GM23338 (cell line): ENCODE data around the gene NLGN1. TPM values are rescaled to one million over a fixed set of nuclear protein-coding genes. Genes with fewer than 3 reads are reported as not detected.

Source experiments
- ATAC-seq: fragments of 200-7000 bp; cut with Tn5 transposase; 3 replicates; pipeline ENCODE4 v1.9.1; 2020
- DNase-seq: peaks from one replicate; pipeline ENCODE4 v3.0.0-alpha.2; 2015; ENCODE audit warnings: low spot score
- H2AFZ ChIP-seq: fragments of 200-600 bp; sonication (generic); 2 replicates; pipeline ENCODE4 v1.8.0; 2016; ENCODE audit warnings: antibody characterized with exemption, mild to moderate bottlenecking, moderate library complexity
- H3F3A ChIP-seq: fragments of 200-600 bp; sonication (generic); replicated peaks from 2 replicates; pipeline ENCODE4 v1.8.0; 2017; ENCODE audit warnings: antibody characterized with exemption, mixed run types, low read depth
- H3K27ac ChIP-seq: fragments of 200-600 bp; sonication (generic); 2 replicates; pipeline ENCODE4 v1.6.1; 2016; ENCODE audit warnings: low read depth
- H3K27me3 ChIP-seq: fragments of 200-600 bp; sonication (generic); 2 replicates; pipeline ENCODE4 v1.8.0; 2016; ENCODE audit warnings: mild to moderate bottlenecking, mixed run types, moderate library complexity; ENCODE audit not compliant: insufficient read depth
- H3K36me3 ChIP-seq: fragments of 200-600 bp; sonication (generic); 2 replicates; pipeline ENCODE4 v1.8.0; 2016; ENCODE audit warnings: mild to moderate bottlenecking; ENCODE audit not compliant: insufficient read depth
- H3K4me1 ChIP-seq: fragments of 200-600 bp; sonication (generic); 2 replicates; pipeline ENCODE4 v1.8.0; 2016; ENCODE audit warnings: mild to moderate bottlenecking, moderate library complexity; ENCODE audit not compliant: insufficient read depth
- H3K4me2 ChIP-seq: fragments of 200-600 bp; sonication (generic); 2 replicates; pipeline ENCODE4 v1.7.1; 2017; ENCODE audit warnings: mixed run types
- H3K4me3 ChIP-seq: fragments of 200-600 bp; sonication (generic); 2 replicates; pipeline ENCODE4 v1.6.1; 2016; ENCODE audit warnings: mixed run types
- H3K79me2 ChIP-seq: fragments of 200-600 bp; sonication (generic); replicated peaks from 2 replicates; pipeline ENCODE4 v1.8.0; 2017; ENCODE audit warnings: mild to moderate bottlenecking; ENCODE audit not compliant: insufficient read depth
- H3K9me2 ChIP-seq: fragments of 200-600 bp; sonication (generic); 2 replicates; pipeline ENCODE4 v1.8.0; 2017; ENCODE audit not compliant: insufficient read depth
- H4K20me1 ChIP-seq: fragments of 200-600 bp; sonication (generic); replicated peaks from 2 replicates; pipeline ENCODE4 v1.8.0; 2017; ENCODE audit warnings: mild to moderate bottlenecking; ENCODE audit not compliant: insufficient read depth
- H3K27ac Mint-ChIP-seq: 2 replicates; pipeline ENCODE4 v1.8.0; 2020; ENCODE audit warnings: inconsistent platforms, mild to moderate bottlenecking, moderate library complexity, mixed read lengths
- H3K27me3 Mint-ChIP-seq: 3 replicates; pipeline ENCODE4 v1.8.0; 2022; ENCODE audit warnings: low read depth, mild to moderate bottlenecking, moderate library complexity, mixed read lengths, inconsistent platforms; ENCODE audit not compliant: insufficient read depth, poor library complexity
- H3K36me3 Mint-ChIP-seq: 3 replicates; pipeline ENCODE4 v1.8.0; 2021; ENCODE audit warnings: low read depth, mild to moderate bottlenecking, inconsistent platforms, moderate library complexity, mixed read lengths
- H3K4me1 Mint-ChIP-seq: 3 replicates; pipeline ENCODE4 v1.8.0; 2020; ENCODE audit warnings: mild to moderate bottlenecking, inconsistent platforms, mixed read lengths
- H3K4me3 Mint-ChIP-seq: 3 replicates; pipeline ENCODE4 v1.8.0; 2021; ENCODE audit warnings: moderate library complexity, mild to moderate bottlenecking, inconsistent platforms, mixed read lengths
- H3K9me3 Mint-ChIP-seq: 3 replicates; pipeline ENCODE4 v1.8.0; 2020; ENCODE audit warnings: moderate library complexity, mild to moderate bottlenecking, inconsistent platforms, mixed read lengths
- CREB1 ChIP-seq: fragments of 250-450 bp; sonication (Bioruptor Pico); IDR thresholded peaks from 2 replicates; pipeline ENCODE4 v1.5.0; 2020; ENCODE audit warnings: low read depth, mild to moderate bottlenecking, moderate library complexity
- ETS1 ChIP-seq: IDR thresholded peaks from 2 replicates; pipeline ENCODE4 v1.6.1; 2016; ENCODE audit warnings: antibody characterized with exemption
- EZH2 ChIP-seq: fragments of 200-600 bp; sonication (generic); IDR thresholded peaks from one replicate; pipeline ENCODE4 v1.8.0; 2017; ENCODE audit warnings: antibody characterized with exemption, mild to moderate bottlenecking, low read depth; ENCODE audit not compliant: unreplicated experiment
- NANOG ChIP-seq: IDR thresholded peaks from 2 replicates; pipeline ENCODE4 v1.6.1; 2016; ENCODE audit warnings: antibody characterized with exemption, borderline replicate concordance
- POLR2AphosphoS5 ChIP-seq: IDR thresholded peaks from 2 replicates; pipeline ENCODE4 v1.6.1; 2016; ENCODE audit warnings: antibody characterized with exemption, low read depth
- STAT1 ChIP-seq: IDR thresholded peaks from one replicate; pipeline ENCODE4 v1.6.1; 2016; ENCODE audit warnings: antibody characterized with exemption; ENCODE audit not compliant: unreplicated experiment
- ZNF331 ChIP-seq: fragments of 250-450 bp; sonication (Bioruptor Pico); IDR thresholded peaks from 2 replicates; pipeline ENCODE4 v1.5.0; 2020; ENCODE audit warnings: low read depth, mild to moderate bottlenecking, moderate library complexity
- ZNF462 ChIP-seq: fragments of 250-450 bp; sonication (Bioruptor Pico); IDR thresholded peaks from 2 replicates; pipeline ENCODE4 v1.5.0; 2020; ENCODE audit warnings: mild to moderate bottlenecking, moderate library complexity
- polyA plus RNA-seq: library from polyadenylated mRNA; unstranded; fragments of >200 nt; fragmentation: Nextera tagmentation; extraction: Ambion mirVana; gene quantifications from 2 replicates; pipeline ENCODE4 v1.2.1, GENCODE V29; 2016
- total RNA-seq: library from RNA; depleted of rRNA; stranded (reverse); fragments of >200 nt; shearing (Covaris generic); gene quantifications from 2 replicates; pipeline ENCODE4 v1.2.3, GENCODE V29; 2014
- TF ChIP-seq, protein P1 (sequence below), 2 experiments: fragments of 200-600 bp in 1 of 2; sonication (generic) in 1 of 2; conservative IDR thresholded peaks; 2 replicates each; pipeline versions ENCODE4 v1.5.1 to v1.6.1; 2016 to 2017; ENCODE audit warnings: antibody characterized with exemption in 2 of 2, low read depth in 2 of 2, mild to moderate bottlenecking in 2 of 2, moderate library complexity in 1 of 2

The NLGN1 gene
- total and polyA plus RNA-seq, 2 experiments from 2014 or later, result 6.5 to 18.6 TPM

DNA sequence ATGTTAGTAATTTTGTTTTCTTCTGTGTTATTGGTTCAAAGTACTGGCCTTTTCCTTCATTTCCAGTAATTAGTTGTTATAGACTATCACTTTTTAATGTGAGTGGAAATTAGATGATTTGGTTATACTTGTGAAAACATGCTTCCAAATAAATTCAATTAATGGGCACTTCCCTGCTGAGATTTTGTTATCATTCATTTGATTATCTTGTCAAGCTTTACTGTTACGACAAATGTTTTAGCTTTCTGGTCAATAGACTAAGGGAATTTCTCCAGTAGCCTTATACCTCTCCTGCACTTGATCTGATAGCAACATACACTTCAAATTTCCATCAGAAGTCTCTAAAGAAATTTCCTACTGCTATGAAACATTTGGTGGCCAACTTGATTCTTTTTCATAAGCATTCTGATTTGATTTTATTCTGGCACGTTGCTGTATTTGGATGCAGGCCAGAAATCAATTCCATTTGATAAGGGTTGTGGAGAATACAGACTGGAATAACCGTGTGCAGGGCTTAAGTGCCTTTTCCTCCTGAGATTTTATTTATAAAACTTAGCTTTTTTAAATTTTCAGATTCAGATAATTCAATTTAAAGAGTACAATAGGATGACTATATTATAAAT lies 887.8 kb downstream of the NLGN1 start (continued):
- TF ChIP-seq, protein P1, sequence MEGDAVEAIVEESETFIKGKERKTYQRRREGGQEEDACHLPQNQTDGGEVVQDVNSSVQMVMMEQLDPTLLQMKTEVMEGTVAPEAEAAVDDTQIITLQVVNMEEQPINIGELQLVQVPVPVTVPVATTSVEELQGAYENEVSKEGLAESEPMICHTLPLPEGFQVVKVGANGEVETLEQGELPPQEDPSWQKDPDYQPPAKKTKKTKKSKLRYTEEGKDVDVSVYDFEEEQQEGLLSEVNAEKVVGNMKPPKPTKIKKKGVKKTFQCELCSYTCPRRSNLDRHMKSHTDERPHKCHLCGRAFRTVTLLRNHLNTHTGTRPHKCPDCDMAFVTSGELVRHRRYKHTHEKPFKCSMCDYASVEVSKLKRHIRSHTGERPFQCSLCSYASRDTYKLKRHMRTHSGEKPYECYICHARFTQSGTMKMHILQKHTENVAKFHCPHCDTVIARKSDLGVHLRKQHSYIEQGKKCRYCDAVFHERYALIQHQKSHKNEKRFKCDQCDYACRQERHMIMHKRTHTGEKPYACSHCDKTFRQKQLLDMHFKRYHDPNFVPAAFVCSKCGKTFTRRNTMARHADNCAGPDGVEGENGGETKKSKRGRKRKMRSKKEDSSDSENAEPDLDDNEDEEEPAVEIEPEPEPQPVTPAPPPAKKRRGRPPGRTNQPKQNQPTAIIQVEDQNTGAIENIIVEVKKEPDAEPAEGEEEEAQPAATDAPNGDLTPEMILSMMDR (conservative IDR thresholded peaks at IDR 0.05; ENCODE audit: low read depth in 2 of 2), result no peak
- no peak for TF ChIP-seq ZNF462

DNA sequence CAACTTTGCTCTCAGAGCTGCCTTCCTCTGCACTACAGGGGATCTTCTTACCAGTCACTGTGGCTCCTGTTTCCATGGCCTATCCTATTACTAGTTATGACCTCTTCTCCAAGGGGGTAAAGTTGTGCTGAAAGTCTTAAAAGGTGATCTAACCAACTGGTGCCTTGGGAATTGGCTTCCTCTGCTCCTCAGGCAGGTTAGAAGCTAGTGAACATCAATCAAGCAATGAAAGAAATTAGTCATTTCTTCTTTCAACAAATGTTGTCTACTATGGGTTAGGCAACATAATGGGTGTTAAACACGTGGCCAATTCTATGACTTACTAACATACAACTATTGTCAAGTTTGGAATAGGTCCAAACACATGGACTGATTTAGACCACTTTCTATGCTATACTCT lies 890.2 kb downstream of the NLGN1 start:
- Histone ChIP-seq H3K4me2 (no peak overlapping the region), H4K20me1 (no peaks in the 10 kb centered on the region), H2AFZ (no peak overlapping the region), H3K4me3 (no peak overlapping the region), H3K9me2 (no peaks in the 10 kb centered on the region), H3K27ac (no peak overlapping the region), H3K27me3 (no peaks in the 10 kb centered on the region), H3K79me2 (no peaks in the 10 kb centered on the region), H3K4me1 (peaks cover 51% of the 10 kb centered on the region), H3K36me3 (no peaks in the 10 kb centered on the region), H3F3A (no peaks in the 10 kb centered on the region)
- H3K4me1 Mint-ChIP-seq, result peaks cover 31% of the 10 kb centered on the region
- H3K27ac Mint-ChIP-seq, result peak overlapping the region; percentile 74; the same call in 1 of the 2 replicates
- no peak overlapping the region for H3K4me3 Mint-ChIP-seq
- ATAC-seq (peak; percentile 59; the same call in 2 of the 3 replicates), DNase-seq (peak; percentile 23)
- no peaks in the 10 kb centered on the region for H3K9me3 Mint-ChIP-seq
- no peaks in the 10 kb centered on the region for H3K36me3 Mint-ChIP-seq
- H3K27me3 Mint-ChIP-seq, result no peaks in the 10 kb centered on the region
- TF ChIP-seq, protein P1 (conservative IDR thresholded peaks at IDR 0.05; ENCODE audit: low read depth in 2 of 2), result no peak
- TF ChIP-seq EZH2 (no peak), POLR2AphosphoS5 (no peak), CREB1 (CRISPR knock-in tag) (no peak), ZNF331 (CRISPR knock-in tag) (no peak), STAT1 (no peak), ETS1 (no peak), NANOG (no peak)
